ENCODE data around the gene CNPY1.
"Not testable (repeated sequence)": the region's sequence is repeated elsewhere in the genome, so short reads cannot be mapped to it uniquely, and the experiment has no call there.

CNPY1 gene

DNA sequence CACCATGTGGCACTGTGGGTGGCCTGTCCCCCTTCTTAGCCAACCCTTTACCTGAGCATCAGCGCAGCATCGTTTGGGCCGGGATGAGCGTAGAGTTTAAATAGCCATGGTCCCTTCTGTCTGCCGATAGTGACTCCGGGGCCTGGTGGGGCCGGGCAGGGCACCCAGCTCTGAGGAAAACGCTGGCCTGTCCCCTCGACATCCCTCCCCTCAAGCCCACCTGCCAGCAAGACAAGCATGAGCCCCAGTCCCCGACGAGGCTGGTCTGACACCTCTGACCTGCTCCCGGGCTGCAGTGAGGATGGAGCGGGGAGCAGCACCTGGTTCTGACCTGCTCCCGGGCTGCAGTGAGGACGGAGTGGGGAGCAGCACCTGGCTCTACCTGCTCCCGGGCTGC, 31.1 kb upstream of the CNPY1 start:
- no peak for DNase-seq

DNA sequence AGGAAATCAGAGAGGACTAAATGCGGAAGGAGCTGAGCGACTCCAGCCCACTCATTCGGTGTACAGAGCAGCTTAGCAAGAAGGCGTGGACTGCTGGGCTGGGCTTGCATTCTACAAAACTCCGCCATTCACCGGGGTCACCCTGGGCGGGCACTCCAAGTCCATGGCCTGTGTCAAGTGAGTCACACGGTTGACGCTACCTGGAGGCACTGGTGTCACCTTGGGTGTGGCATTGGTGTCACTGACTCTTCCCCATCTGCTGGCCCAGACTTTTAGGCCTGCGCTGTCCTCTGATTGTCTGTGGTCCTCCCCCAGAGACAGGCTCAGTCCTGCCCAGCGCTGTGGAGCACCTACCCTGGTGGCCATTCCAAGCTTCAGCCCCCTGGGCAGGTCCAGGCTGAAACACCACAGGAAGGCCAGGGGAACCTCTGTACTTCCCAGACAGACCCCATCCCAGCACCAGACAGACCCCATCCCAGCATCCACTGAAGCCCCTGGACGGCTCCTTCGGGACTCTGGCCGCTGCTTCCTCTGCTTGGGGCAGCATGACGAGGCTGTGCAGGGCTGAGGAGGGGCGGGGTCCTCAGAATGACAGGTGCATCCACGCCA, 30.6 kb upstream of the CNPY1 start:
- no peak for DNase-seq

DNA sequence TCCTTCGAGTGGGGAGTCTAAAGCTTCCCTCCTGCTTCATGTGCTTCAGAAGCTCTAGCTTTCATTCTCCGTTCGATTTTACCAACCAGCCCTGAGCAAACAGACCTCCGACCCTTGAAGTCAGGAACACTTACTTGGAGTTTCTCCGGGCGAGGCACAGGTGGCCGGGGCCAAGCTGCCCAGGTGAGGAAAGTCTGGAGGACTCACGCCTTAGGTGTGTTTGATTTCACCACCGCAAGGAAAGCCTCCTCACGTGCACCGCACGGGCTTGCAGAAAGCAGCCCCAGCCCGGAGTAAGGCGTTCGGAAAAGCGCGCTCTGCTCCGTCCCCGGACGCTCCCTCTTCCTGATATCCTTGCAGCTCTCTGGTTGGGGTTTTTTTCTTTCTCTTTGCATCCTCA, 30.1 kb upstream of the CNPY1 start:
- no peak for DNase-seq

DNA sequence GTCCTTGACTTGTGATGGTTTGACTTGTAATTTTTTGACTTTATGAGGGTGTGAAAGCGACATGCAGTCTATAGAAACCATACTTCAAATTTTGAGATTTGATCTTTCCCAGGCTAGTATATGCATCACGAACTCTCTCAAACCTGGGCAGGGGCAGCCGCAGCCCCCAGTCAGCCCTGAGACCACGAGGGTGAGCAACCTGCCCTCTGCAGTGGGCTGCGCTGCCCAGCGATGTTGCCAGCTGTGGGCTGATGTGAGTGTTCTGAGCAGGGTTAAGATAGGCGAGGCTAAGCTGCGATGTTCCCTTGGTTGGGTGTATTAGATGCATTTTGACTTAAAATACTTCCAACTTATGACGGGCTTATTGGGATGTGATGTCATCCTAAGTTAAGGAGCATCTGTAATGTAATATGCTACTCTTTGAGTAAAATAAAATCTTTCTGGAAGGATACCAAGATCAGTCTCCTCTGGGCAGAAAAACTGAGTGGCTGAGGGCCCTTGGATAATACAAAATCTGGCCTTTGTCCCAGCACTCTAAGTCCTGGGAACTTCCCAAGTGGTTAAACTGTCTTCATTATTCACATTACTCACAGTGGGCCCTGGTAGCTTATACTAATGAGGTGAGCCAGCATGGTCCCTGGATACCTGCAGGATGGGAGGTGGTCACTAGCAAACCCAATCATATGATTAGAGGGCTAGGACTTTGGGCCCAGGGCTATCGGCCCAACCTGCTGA, 28.4 kb upstream of the CNPY1 start:
- DNase-seq = no peak

DNA sequence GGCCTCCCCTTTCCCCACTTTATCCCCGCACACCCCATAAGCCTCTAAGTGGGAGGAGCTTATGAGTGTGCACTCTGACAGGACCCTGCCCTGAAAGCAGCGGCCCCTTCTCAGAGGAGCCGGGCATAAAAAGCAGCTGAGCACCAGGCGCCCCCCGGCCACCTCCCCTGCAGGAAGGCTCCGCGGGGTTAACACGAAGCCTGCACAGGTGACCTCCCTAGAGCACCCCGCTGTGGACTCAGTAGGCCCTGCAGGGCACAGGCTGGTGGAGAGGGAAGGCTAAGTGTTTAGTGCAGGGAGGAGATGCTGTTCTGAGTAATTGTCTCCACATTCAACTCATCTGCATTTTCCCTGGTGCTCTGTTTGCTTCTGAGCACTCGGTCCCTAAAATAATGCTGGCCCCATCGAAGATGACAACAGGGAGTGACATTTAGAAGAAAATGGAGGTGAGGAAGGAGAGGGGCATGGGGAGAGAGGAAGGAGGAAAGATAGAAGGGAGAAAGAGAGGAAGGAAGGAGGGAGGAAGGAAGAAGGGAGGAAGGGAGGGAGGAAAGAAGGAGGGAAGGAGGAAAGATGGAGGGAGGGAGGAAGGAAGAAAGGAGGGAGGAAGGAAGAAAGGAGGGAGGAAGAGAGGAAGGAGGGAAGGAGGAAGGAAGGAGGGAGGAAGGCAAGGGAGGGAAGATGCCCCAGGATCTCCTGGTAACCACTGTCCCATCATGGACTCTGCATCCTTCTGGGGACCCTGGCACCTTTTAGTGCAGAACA, 25.4 kb upstream of the CNPY1 start:
- no peak for DNase-seq

DNA sequence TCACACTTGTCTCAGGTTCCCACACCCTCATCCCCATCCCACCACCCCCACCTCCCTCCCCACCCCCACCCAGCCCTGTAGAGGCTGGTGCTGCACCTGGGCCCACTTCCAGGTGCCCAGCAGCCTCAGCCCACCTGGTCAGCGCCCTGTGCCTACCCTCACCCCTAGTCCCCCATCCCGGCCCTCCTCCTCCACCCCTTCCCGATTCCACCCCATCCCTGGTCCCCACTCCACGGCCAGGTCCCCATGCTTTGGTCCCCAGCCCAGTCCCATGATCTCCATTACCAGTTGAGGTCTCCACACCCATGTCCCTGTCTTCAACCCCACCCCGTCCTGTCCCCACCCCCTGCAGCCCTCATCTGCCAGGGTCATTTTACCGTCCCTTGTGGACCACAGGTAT, 24.6 kb upstream of the CNPY1 start:
- DNase-seq = no peak

DNA sequence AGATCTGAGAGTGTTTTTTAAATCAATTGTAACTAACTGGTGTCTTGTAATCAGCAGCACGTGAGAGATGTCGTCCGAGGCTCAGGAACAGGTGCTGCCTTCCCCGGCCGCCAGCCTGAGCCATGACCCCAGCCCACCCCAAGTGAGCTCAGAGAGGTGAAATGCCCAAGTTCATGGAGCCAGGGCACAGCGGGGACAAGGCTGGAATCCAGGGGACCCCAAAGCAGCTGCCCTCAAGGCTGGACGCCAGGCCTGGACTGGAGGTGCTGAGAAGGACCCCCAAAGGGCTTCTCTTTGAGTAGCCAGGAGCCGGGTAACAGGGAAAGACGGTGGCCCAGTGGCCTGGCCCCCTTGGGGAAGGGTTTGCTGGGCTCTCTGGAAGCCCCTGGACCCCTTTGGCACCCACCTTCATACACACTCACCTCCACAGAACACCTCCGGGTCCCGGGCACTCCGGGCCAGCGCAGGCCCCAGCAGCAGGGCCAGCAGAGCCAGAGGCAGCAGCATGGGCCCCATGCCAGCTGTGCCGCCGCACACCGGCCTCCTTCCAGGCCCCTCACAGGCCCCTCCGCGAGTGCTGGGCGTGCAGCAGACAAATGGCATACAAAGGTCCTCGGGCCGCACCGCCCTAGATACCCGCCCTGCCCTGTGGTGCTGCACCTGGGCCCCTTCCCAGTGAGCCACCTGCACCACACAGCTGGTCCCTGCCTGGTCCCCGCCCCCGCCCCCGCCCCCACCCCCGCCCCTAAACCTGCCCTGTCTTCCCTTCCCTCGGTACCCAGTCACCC, 24.0 kb upstream of the CNPY1 start:
- no peak for DNase-seq

DNA sequence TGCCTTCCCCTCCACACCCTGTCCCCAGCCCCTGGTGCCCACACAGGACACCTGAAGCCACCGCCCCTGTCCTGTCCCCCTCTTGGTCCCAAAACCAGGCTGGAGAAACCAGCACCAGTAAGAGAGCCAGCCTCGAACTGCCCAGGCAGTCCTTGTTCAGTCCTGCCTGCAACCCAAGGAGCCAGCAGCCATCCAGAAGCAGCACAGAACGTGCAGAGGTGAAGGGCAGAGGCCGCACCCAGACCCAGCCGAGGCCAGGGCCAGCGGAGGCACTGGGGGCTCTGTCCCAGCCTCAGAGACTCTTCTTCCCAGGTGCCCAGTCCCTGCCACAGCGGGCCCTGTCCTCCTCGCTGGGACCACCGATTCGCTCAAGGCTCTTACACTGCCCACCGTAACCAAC, 23.3 kb upstream of the CNPY1 start:
- DNase-seq = no peak

DNA sequence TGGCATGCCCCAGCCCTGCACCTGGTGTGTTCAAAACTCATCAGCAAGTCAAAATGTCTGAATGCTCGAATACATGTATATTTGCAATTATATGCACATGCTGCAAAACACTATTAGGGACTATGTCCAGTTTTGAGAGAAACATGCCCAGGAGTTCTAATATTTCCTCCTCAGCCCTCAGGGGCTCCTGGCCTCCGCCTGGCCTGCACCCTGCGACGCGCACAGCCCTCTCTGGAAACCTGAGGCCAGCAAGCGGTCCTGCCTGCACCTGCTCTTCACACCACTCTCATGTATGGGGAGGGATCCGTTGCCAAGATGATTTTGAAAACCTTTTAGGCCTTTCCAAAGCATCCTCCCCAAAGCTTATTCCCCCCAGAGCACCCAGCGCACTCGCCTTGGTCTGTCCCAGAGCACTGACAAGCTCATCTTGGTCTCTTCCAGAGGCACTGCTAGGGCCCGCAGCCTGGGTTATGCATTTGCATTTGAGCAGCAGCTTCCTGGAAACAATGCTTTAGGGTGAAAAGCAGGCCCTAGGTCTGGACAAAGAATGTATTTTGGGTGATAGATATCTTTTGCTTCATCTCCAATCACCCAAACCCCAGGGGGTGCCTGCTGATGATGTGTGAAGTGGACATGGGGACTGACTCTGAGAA, 22.6 kb upstream of the CNPY1 start:
- DNase-seq = no peak

DNA sequence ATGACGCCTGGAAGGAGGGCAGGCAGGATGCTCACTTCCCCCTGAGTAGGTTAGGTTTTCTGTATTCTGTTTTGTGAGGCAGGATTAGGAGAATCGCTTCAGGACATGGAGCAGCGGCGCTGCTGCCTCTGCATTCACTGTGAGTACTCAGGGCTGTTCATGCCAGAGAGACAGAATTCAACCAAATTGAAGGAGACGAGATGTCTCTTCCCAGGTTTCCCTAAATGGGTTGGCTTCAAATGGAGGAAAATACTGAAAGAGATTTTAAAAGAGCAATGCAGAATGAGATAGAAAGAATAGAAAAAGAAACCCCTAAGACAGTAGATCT, 21.9 kb upstream of the CNPY1 start:
- no peak for DNase-seq

DNA sequence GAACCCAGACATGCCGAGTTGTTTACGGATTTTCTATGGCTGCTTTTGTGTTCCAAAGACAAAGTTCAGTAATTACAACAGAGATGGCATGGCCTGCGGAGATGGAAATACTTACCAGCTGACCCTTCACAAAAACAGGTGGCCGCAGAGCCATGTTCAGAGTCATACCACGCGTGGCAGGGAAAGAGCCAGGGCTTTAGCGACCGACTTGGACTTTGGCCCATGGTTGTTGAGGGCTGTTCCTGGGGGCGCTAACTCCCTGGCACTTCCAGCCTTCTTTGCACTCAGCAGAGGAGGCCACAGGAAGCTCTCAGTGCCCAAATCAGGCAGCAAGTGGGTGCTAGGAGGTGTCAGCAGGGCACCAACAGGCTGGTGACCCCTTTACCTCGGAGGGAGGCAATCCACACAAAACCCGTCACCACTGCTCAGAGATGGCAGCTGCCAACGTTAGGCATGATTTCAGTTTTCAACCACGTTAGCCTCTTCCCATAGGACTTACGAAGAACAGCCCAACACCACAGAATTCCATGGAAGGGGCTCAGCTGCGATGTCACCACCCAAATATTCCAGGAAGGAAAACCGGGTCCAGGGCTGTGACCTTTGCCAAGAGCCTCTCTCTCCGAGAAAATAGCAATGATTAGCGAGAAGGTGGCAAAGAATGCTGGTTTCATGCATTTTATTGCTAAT, 21.4 kb upstream of the CNPY1 start:
- no peak for DNase-seq

DNA sequence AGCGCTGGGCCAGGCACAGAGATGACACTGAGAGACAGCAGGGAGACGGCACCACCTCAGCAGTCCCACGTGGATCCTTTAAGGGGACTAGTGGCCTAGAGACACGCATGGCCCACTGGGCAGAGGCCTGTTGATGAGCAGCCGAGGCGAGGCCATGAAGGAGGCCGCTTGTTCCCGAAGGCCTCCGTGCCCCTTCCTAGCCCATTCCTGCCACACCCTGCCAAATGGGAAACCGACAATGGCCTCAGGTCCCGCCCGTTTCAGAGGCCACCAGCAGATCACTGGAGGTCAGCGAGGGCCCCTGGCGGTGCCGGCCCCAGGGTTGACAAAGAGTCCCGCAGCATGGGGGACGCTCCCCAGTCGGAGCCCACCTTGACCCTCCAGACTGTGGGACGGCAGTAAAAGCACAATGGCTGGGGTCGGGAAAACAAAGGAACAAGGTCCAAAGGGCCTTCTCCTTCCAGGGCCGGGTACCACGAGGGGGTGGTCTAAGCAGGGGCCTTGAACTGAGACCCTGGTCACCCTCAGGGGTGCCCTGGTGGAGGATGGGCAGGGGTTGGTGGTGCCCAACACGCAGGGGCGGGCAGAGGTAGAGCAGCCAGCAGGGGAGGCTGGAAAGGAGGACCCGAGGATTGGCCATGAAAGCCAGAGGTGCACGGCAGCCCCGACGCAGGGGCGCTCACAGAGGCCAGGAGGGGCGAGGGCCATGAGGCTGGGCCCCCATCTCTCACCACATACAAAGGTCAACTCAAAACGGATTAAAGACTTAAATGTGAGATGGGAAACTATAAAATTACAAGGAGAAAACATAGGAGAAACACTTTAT, 19.9 kb upstream of the CNPY1 start:
- DNase-seq = no peak

DNA sequence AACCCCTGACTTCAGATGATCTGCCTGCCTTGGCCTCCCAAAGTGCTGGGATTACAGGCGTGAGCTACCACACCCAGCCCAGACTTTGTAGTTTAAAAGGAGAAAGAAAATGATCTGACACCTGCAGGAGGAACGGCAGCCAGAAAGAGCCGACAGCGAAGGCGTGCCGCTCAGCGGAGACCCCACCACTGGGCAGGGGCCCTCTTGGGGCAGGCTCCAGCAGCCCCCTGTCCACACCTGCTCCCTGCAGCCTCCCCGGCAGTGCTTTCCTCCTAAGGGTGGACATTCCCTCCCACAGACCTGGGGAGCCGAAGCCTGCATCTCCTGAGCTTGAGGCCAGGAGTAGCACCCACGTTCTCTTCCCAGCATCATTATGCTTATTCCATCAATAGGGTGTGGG, 19.2 kb upstream of the CNPY1 start:
- no peak for DNase-seq

DNA sequence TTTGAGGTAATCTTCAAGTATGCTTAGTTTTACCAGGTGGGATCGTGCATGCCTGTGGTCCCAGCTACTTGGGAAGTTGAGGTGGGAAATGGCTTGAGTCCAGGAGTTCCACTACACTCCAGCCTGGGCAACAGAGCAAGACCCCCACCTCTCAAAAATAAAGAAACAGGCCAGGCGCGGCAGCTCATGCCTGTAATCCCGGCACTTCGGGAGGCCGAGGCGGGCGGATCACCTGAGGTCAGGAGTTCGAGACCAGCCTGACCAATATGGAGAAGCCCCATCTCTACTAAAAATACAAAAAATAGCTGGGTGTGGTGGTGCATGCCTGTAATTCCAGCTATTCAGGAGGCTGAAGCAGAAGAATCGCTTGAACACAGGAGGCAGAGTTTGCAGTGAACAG, 16.6 kb upstream of the CNPY1 start:
- not testable (repeated sequence) for DNase-seq

DNA sequence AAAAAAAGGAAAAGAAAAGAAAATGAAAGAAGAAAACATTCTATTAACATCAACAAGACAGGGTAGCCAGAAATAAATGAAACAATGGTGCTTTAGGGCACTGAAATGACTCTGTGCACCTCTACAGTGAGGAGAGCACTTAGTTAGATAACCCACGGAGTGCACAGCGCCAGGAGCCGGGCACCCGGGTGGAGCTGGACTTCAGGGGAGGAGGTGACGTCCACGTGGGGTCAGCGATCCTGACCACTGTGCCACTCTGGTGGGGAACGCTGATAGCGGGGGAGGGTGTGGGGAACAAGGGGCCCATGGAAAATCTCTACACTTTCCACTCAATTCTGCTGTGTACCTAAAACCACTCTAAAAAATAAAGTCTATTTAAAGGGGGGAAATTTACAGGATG, 15.7 kb upstream of the CNPY1 start:
- DNase-seq = no peak

DNA sequence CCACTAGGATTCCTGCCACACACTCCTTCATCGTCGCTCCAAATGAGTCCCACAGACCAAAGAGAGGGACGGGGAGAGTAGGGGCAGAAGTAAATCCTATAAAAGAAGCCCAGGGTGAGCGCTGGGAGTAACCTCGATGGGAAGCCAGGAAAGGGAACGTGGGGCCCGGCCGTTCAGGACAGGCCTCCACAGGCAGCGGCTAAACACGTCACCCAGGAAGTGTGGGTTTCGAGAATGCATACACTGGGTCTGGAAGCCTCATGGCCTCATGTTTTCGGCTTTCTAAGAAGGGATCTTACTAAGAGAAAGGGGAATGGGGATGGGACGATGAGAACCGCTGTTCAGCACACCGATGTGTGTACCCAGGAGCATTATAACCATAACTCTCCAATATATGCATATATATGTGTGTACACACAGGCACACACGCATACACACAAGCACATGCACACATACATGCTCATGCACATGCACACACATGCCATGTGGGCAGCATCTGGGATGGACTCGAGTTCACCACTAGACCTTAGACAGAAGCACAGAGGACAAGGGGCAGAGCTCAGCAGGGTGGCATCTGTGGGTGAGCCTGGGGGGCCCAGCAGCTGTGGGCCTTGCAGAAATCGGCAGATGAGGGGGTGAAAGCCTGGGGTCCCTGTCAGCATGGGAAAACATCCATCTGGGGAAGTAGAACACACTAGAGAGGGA, 14.8 kb upstream of the CNPY1 start:
- DNase-seq = no peak

DNA sequence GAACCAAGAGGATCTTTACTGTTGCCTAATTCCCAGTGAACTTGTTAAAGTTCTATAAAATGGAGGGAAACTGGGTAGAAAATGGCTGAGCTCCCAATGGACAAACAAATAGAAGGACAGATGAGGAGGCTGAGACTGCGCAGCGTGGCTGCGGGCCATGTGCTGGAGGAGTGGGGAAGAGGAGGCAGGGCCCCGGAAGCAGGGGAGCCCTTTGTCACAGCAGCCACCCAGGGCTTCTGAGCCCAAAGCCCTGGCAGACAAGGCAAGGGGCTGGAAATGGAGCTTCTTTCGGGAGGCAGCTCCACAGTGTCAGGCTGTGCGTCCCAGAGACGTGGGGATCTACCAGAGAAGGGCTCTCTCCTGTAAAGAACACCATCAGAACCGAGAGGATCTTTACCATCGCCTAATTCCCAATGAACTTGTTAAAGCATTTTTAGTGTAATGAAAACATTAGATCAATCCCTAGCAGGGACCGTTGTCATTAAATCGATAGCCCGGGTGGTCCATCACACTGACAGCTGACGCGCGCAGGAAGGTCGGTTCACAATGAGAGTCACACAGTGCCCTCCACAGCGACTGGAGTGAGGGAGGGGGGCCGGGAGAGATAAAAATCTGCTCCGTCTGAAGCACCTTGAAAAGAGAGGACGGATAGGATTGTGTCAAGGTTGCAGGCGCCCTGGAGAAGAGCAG, 14.0 kb upstream of the CNPY1 start:
- no peak for DNase-seq

DNA sequence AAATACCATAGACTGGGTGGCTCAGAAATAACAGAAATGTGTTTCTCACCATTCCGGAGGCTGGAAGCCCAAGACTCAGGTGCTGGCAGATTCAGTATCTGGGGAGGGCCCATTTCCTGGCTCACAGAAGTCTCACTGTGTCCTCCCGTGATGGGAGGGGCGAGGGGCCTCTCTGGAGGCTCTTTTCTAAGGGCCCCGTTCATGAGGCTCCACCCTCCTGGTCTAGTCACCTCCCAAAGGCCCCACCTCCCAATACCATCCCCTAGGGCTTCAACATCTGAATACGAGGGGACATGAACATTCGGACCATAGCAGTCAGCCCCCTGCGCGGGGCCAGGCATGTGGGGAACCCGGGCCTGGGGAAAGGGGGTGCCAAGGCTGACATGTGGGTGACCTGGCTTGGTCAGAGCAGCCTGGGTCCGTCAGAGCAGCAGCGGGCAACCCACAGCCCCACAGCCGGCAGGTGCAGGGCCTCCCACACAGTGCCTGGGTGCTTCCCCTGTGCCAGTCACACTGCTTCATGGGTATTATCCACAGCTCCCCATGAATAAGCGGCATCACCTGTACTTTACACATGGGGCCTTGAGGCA, 13.3 kb upstream of the CNPY1 start:
- no peak for DNase-seq

DNA sequence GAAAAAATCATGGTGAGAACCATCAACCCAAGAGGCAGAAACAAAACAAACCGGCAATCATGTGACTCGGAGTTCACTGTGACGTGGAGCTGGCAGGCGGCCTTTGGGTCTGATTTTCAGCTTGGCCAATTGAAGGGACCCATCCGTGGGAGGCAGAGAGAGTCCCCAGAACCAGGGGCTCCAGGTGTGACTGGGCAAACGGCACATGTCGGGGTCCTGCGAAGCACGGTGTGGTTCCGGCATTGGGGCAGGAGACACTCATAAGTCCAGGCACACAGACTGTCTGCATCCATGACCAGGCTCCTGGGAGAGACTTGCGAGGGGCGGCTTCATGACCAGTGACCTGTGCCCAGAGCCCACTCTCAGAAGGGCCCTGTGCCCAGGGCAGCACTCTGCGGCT, 12.6 kb upstream of the CNPY1 start:
- no peak for DNase-seq

DNA sequence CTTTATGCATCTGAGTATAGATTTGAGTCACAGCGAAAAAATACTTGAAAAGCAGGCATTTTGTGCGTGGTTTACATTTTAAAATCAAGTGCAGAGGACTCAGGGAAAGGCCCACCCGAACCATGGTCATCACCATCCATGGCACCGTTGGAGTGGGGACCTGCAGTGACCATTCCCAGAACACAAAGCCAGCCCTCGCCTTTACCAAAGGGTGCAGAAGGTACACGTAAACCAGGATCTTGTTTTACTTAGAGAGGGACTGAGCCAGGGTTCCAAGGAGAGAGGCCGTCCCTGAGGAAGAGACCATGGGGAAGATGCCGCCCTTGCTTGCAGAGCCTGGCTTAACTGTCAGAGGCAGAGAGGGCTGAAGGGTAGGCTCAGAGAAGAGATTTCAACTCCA, 12.0 kb upstream of the CNPY1 start:
- DNase-seq = no peak
